SK-N-SH (cell line): ENCODE data around the gene ZNF511. TPM values are rescaled to one million over a fixed set of nuclear protein-coding genes. Genes with fewer than 3 reads are reported as not detected.

Experiments
- CTCF ChIA-PET: fragments of 300-600, 350-600 bp; formaldehyde crosslinking; extraction: SDS; loops from one replicate; lab custom pipeline; 2021; lab: Yijun Ruan, JAX
- POLR2A ChIA-PET: fragments of 350-600 bp; sonication (Branson Sonifier 250); formaldehyde crosslinking; extraction: SDS; loops from one replicate; lab custom pipeline; 2020; ENCODE audit warnings: antibody characterized with exemption, inconsistent platforms; lab: Yijun Ruan, JAX
- DNase-seq: peaks from one replicate; pipeline ENCODE4 v3.0.0; 2012
- H2AFZ ChIP-seq: fragments of 200-600 bp; sonication (generic); 2 replicates; pipeline ENCODE4 v1.8.1; 2016; ENCODE audit warnings: antibody characterized with exemption, mild to moderate bottlenecking, low read depth
- H3F3A ChIP-seq: fragments of 200-600 bp; sonication (generic); replicated peaks from 2 replicates; pipeline ENCODE3; 2016; ENCODE audit warnings: antibody characterized with exemption, mild to moderate bottlenecking; ENCODE audit not compliant: insufficient read depth
- H3K27ac ChIP-seq, 2 experiments: fragments of 200-500 bp in 1 of 2; fragments of 200-600 bp in 1 of 2; sonication (Bioruptor generic) in 1 of 2; sonication (generic), shearing (Covaris generic) in 1 of 2; 2 replicates each; pipeline versions ENCODE4 v1.5.1 to v1.6.1; 2014 to 2016; ENCODE audit warnings: low read depth in 2 of 2, inconsistent platforms in 1 of 2, low read length in 1 of 2, mild to moderate bottlenecking in 1 of 2, mixed read lengths in 1 of 2
- H3K27me3 ChIP-seq: fragments of 200-600 bp; sonication (generic), shearing (Covaris generic); 2 replicates; pipeline ENCODE4 v1.6.1; 2016; ENCODE audit warnings: mixed run types; ENCODE audit not compliant: insufficient read depth
- H3K36me3 ChIP-seq, 2 experiments: fragments of 200-500 bp in 1 of 2; fragments of 200-600 bp in 1 of 2; sonication (Bioruptor generic) in 1 of 2; sonication (generic) in 1 of 2; replicated peaks in 1 of 2; 2 replicates each; pipeline versions ENCODE3 to v1.5.1; 2014 to 2016; ENCODE audit warnings: low read length in 1 of 2, mild to moderate bottlenecking in 1 of 2; ENCODE audit not compliant: insufficient read depth in 2 of 2, control insufficient read depth in 1 of 2
- H3K4me1 ChIP-seq, 2 experiments: fragments of 200-500 bp in 1 of 2; fragments of 200-600 bp in 1 of 2; sonication (Bioruptor generic) in 1 of 2; sonication (generic), shearing (Covaris generic) in 1 of 2; 2 replicates each; pipeline versions ENCODE4 v1.5.1 to v1.6.1; 2014 to 2016; ENCODE audit warnings: low read depth in 1 of 2, low read length in 1 of 2, mixed run types in 1 of 2; ENCODE audit not compliant: insufficient read depth in 2 of 2, control insufficient read depth in 1 of 2
- H3K4me2 ChIP-seq: fragments of 200-600 bp; sonication (generic), shearing (Covaris generic); 2 replicates; pipeline ENCODE4 v1.6.1; 2017; ENCODE audit warnings: mixed run types
- H3K4me3 ChIP-seq, 2 experiments: fragments of 200-500 bp in 1 of 2; fragments of 200-600 bp in 1 of 2; sonication (Bioruptor generic) in 1 of 2; sonication (generic), shearing (Covaris generic) in 1 of 2; 2 replicates each; pipeline versions ENCODE4 v1.5.1 to v1.8.1; 2014 to 2016; ENCODE audit warnings: low read depth in 2 of 2, inconsistent platforms in 1 of 2, low read length in 1 of 2, mild to moderate bottlenecking in 1 of 2, mixed read lengths in 1 of 2, moderate library complexity in 1 of 2
- H3K79me2 ChIP-seq: fragments of 200-600 bp; sonication (generic); 2 replicates; pipeline ENCODE4 v1.8.1; 2017; ENCODE audit warnings: mild to moderate bottlenecking; ENCODE audit not compliant: insufficient read depth
- H3K9ac ChIP-seq: fragments of 200-600 bp; sonication (generic); 2 replicates; pipeline ENCODE4 v1.6.1; 2017; ENCODE audit warnings: mixed run types
- H3K9me2 ChIP-seq: fragments of 200-600 bp; sonication (generic); 2 replicates; pipeline ENCODE4 v1.6.1; 2017; ENCODE audit warnings: mixed run types
- H3K9me3 ChIP-seq: fragments of 200-600 bp; sonication (generic); 2 replicates; pipeline ENCODE4 v1.6.1; 2017; ENCODE audit warnings: mixed run types, mild to moderate bottlenecking, moderate library complexity
- H4K20me1 ChIP-seq: fragments of 200-600 bp; sonication (generic); 2 replicates; pipeline ENCODE4 v1.6.1; 2017; ENCODE audit warnings: mild to moderate bottlenecking, mixed run types; ENCODE audit not compliant: insufficient read depth
- ELF1 ChIP-seq: IDR thresholded peaks from 2 replicates; pipeline ENCODE4 v1.4.0; 2012
- EP300 ChIP-seq, 2 experiments: IDR thresholded peaks; 2 replicates each; pipeline versions ENCODE4 v1.4.0 to v1.6.1; 2012; ENCODE audit warnings: borderline replicate concordance in 1 of 2, low read depth in 1 of 2, low read length in 1 of 2
- MEF2A ChIP-seq: IDR thresholded peaks from 2 replicates; pipeline ENCODE4 v1.4.0; 2012; ENCODE audit warnings: low read depth, borderline replicate concordance
- NRF1 ChIP-seq: IDR thresholded peaks from 2 replicates; pipeline ENCODE4 v1.6.1; 2012; ENCODE audit warnings: low read depth, mild to moderate bottlenecking, low read length
- RCOR1 ChIP-seq: fragments of 150-350 bp; IDR thresholded peaks from 2 replicates; pipeline ENCODE4 v1.6.1; 2017; ENCODE audit warnings: antibody characterized with exemption, low read length
- SIN3A ChIP-seq: IDR thresholded peaks from 2 replicates; pipeline ENCODE4 v1.6.1; 2012; ENCODE audit warnings: low read depth, mild to moderate bottlenecking, low read length, moderate library complexity, borderline replicate concordance
- TEAD4 ChIP-seq: IDR thresholded peaks from 2 replicates; pipeline ENCODE4 v1.4.0; 2012; ENCODE audit warnings: mild to moderate bottlenecking, borderline replicate concordance; ENCODE audit not compliant: insufficient read depth
- WGBS: methylation state at CpG from one replicate; pipeline ENCODE4 v1.1.6; 2017; ENCODE audit warnings: low lambda C conversion rate; 5-methylcytosine and 5-hydroxymethylcytosine counted together
- polyA plus RNA-seq, 3 experiments: library from polyadenylated mRNA; depleted of rRNA; stranded (reverse); fragments of >200 nt; gene quantifications; 2 replicates each; pipeline ENCODE4 v1.2.3, GENCODE V29; 2012
- TF ChIP-seq, protein P1 (sequence below): fragments of 200-600 bp; sonication (generic); IDR thresholded peaks from 2 replicates; pipeline ENCODE4 v1.6.1; 2017; ENCODE audit warnings: antibody characterized with exemption, mild to moderate bottlenecking, moderate library complexity
- TF ChIP-seq, protein P2 (sequence below): IDR thresholded peaks from 2 replicates; pipeline ENCODE4 v1.6.1; 2012; ENCODE audit warnings: mild to moderate bottlenecking, low read depth, low read length, moderate library complexity
- TF ChIP-seq, protein P3 (sequence below): fragments of 150-350 bp; IDR thresholded peaks from 2 replicates; pipeline ENCODE4 v1.6.1; 2017; ENCODE audit warnings: antibody characterized with exemption, low read length, low read depth, borderline replicate concordance

ZNF511 gene
- polyA plus RNA-seq, 1 of the 3 experiments (the other 2 are of a cell fraction): 62.3 TPM

DNA sequence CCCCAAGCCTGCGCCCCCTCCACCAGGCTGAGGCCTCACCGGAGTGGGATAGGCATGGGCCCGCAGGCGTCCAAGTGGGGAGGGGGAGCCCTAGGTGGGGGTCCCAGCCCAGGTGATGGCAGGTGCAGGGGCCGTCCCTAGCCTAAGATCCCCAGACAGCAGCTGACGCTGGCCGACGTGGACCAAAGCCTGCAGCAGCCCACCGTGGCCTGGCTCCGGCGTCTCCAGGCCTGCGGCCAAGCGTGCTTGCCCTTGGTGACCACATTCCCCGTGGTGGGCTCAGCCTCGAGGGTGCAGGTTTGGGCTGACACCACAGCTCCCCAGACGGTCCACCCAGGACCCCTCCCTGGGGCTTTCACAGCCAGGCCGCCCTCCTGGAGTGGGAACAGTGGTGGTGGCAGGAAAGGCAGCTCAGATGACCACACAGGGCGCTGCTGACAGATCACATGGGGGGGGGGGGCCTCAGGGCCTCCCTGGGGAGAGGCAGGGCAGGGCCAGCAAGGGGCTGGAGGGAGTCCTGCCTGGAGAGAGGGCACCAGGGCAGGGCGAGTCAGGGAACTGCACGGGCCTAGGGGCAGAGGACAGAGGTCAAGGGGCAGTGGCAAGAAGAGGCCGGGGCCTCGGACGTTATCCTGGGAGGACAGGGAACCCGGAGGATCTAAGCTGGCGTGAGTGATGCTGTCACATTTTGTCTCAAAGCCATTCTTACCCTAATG, 31.3 kb upstream of the ZNF511 start:
- ChIA-PET POLR2A (interaction anchor here (1.4 kb wide), 1 partner anchor 11 kb away, joined by 3 read pairs; no protein-coding TSS in a partner anchor), CTCF (interaction anchor here (0.6 to 3.1 kb wide), 4 partner anchors 23 to 860 kb away, joined by 3 to 9 read pairs (median 4); no protein-coding TSS in a partner anchor)
- H3K4me2 ChIP-seq: no peak overlapping the region
- H3K4me1 ChIP-seq: no peaks in the 10 kb centered on the region; a peak in 1 of 4 replicates
- H3K36me3 ChIP-seq: peaks cover 0 to 31% of the 10 kb centered on the region in 2 experiments
- WGBS: 87% methylated on average over 15 of the region's 25 CpGs
- H3K9me2 ChIP-seq: no peaks in the 10 kb centered on the region
- H2AFZ ChIP-seq: no peak overlapping the region
- H3K27me3 ChIP-seq: no peaks in the 10 kb centered on the region
- no peak overlapping the region for H3K27ac ChIP-seq
- no peaks in the 10 kb centered on the region for H3F3A ChIP-seq
- H3K9me3 ChIP-seq: no peaks in the 10 kb centered on the region
- no peak overlapping the region for H3K4me3 ChIP-seq
- H3K9ac ChIP-seq: no peak overlapping the region
- H4K20me1 ChIP-seq: no peaks in the 10 kb centered on the region; the same call in 1 of the 2 replicates
- DNase-seq: no peak
- TF ChIP-seq, protein P1, sequence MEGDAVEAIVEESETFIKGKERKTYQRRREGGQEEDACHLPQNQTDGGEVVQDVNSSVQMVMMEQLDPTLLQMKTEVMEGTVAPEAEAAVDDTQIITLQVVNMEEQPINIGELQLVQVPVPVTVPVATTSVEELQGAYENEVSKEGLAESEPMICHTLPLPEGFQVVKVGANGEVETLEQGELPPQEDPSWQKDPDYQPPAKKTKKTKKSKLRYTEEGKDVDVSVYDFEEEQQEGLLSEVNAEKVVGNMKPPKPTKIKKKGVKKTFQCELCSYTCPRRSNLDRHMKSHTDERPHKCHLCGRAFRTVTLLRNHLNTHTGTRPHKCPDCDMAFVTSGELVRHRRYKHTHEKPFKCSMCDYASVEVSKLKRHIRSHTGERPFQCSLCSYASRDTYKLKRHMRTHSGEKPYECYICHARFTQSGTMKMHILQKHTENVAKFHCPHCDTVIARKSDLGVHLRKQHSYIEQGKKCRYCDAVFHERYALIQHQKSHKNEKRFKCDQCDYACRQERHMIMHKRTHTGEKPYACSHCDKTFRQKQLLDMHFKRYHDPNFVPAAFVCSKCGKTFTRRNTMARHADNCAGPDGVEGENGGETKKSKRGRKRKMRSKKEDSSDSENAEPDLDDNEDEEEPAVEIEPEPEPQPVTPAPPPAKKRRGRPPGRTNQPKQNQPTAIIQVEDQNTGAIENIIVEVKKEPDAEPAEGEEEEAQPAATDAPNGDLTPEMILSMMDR: no peak
- TF ChIP-seq EP300 (IDR thresholded peaks at IDR 0.05; ENCODE audit: borderline replicate concordance in 1 of 2, low read depth in 1 of 2, low read length in 1 of 2) (no peak), SIN3A (no peak)
- TF ChIP-seq, protein P2, sequence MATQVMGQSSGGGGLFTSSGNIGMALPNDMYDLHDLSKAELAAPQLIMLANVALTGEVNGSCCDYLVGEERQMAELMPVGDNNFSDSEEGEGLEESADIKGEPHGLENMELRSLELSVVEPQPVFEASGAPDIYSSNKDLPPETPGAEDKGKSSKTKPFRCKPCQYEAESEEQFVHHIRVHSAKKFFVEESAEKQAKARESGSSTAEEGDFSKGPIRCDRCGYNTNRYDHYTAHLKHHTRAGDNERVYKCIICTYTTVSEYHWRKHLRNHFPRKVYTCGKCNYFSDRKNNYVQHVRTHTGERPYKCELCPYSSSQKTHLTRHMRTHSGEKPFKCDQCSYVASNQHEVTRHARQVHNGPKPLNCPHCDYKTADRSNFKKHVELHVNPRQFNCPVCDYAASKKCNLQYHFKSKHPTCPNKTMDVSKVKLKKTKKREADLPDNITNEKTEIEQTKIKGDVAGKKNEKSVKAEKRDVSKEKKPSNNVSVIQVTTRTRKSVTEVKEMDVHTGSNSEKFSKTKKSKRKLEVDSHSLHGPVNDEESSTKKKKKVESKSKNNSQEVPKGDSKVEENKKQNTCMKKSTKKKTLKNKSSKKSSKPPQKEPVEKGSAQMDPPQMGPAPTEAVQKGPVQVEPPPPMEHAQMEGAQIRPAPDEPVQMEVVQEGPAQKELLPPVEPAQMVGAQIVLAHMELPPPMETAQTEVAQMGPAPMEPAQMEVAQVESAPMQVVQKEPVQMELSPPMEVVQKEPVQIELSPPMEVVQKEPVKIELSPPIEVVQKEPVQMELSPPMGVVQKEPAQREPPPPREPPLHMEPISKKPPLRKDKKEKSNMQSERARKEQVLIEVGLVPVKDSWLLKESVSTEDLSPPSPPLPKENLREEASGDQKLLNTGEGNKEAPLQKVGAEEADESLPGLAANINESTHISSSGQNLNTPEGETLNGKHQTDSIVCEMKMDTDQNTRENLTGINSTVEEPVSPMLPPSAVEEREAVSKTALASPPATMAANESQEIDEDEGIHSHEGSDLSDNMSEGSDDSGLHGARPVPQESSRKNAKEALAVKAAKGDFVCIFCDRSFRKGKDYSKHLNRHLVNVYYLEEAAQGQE: no peak
- TF ChIP-seq, protein P3, sequence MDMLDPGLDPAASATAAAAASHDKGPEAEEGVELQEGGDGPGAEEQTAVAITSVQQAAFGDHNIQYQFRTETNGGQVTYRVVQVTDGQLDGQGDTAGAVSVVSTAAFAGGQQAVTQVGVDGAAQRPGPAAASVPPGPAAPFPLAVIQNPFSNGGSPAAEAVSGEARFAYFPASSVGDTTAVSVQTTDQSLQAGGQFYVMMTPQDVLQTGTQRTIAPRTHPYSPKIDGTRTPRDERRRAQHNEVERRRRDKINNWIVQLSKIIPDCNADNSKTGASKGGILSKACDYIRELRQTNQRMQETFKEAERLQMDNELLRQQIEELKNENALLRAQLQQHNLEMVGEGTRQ: no peak
- no peaks in the 10 kb centered on the region for H3K79me2 ChIP-seq

DNA sequence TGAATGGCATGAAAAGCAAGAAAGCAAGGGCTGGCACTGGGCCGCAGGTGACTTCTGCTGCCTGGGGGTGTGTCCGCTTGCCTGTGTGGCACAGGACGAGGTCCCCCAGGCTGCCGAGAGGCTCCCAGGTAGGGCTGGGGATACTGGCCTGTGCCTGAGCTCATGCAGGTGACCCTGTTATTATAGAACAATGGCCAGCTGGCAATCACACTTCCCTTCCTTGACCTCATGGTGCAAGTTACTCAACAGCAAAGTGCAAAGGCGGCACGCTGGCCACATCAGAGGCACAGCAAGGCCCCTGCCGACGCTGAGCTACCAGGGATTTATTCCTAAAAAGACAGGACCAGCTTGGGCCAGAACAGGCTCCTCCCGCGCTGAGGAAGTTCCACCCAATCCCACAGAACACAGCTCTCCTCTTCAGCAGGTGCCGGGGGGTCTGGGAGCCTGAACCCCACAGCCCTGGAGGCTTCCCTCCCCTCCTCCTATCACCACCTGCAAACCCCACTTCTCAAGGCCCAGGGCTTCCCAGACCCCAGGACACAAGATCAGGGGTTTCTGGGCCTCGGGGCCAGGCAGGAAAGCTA, 30.6 kb upstream of the ZNF511 start:
- DNase-seq: no peak
- H3K4me1 ChIP-seq: no peaks in the 10 kb centered on the region; a peak in 1 of 4 replicates
- no peaks in the 10 kb centered on the region for H3K27me3 ChIP-seq
- H3K9me3 ChIP-seq: no peaks in the 10 kb centered on the region
- H2AFZ ChIP-seq: no peak overlapping the region
- no peaks in the 10 kb centered on the region for H3K79me2 ChIP-seq
- WGBS: 97% methylated on average over 8 of the region's 12 CpGs
- ChIA-PET POLR2A (interaction anchor here (1.4 kb wide), 1 partner anchor 12 kb away, joined by 3 read pairs; no protein-coding TSS in a partner anchor), CTCF (interaction anchor here (1.1 to 3.1 kb wide), 3 partner anchors 26 to 135 kb away, joined by 4 to 9 read pairs (median 5); no protein-coding TSS in a partner anchor)
- H3K36me3 ChIP-seq: peaks cover 0 to 38% of the 10 kb centered on the region in 2 experiments
- H4K20me1 ChIP-seq: no peaks in the 10 kb centered on the region; the same call in 1 of the 2 replicates
- H3K4me2 ChIP-seq: no peak overlapping the region
- no peak overlapping the region for H3K27ac ChIP-seq
- no peak overlapping the region for H3K9ac ChIP-seq
- H3K4me3 ChIP-seq: no peak overlapping the region
- H3K9me2 ChIP-seq: no peaks in the 10 kb centered on the region
- H3F3A ChIP-seq: no peaks in the 10 kb centered on the region
- TF ChIP-seq TEAD4 (no peak), ELF1 (no peak), NRF1 (no peak), RCOR1 (no peak), MEF2A (no peak)
- TF ChIP-seq, protein P2: no peak
- TF ChIP-seq, protein P1: no peak
